Measurements from ENCODE around the gene HOXA6. TPM values are rescaled to one million over a fixed set of nuclear protein-coding genes. Genes with fewer than 3 reads are reported as not detected.

HOXA6 gene
- total and polyA plus RNA-seq, 10 of the 15 experiments (the other 5 are each of a cell fraction or from before 2014, with no cell fraction given) = 0.08 TPM; not detected in 9

DNA sequence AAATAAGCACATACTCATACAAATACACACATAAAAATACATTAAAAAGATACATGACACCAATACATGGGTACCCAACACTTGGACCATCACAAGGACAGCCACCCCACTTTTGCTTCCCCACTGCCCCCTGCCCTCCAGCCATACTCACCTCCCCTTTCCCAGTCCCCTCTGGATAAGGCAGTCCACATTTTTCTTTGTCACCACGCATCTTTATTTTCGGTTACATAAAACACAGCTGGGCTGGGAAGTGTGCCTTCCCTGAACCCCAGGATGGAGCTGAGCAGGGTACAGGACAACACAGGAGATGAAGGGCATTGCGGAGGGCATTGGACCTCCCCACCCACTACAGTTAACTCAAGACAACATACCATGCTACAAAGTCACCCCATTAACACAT lies 6.0 kb upstream of the HOXA6 start (continued):
- TF ChIP-seq CHD2 (IDR thresholded peaks at IDR 0.05; ENCODE audit: borderline replicate concordance, low read depth, low read length) (no peak), BACH1 (IDR thresholded peaks at IDR 0.05; ENCODE audit: borderline replicate concordance) (no peak), NR2C2 (IDR thresholded peaks at IDR 0.05; ENCODE audit: borderline replicate concordance, control insufficient read depth, insufficient read length, low read depth) (no peak), SUZ12 (IDR thresholded peaks at IDR 0.05; ENCODE audit: unreplicated experiment) (no peak), POLR2AphosphoS2 (IDR thresholded peaks at IDR 0.05; ENCODE audit: low read depth, low read length) (no peak), NFYA (IDR thresholded peaks at IDR 0.05; ENCODE audit: borderline replicate concordance, low read depth, low read length) (no peak), TCF3 (IDR thresholded peaks at IDR 0.05; ENCODE audit: borderline replicate concordance, insufficient read depth, low read depth, low read length) (no peak)

DNA sequence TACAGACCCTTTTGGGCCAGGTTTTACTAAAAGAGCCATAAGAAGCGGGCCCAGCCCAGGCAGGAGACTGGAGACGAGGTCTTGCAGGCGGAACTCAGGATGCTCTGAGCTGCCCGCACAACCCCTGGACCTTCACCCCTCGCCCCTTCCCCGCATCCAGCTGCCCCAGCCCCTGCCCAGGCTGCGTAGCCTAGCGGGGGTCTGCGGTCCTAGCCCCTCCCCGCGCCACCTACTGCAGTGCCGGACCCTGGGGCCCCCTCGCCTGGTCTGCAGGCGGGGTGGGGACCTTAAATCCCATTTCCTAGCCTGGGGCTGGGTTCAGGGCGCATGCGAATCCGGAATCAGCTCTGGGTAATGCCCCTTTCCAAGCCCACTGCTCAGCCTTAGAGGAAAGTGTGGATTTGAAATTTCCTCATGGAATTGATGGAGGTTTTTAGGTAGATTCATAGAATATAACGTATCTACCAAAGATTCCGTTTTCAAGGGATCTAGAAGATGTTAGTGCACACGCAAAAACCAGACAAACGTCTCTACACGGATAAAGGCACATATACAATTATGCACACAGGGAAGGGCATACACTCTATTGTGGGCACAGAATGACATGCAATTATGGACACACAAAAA lies 5.4 kb upstream of the HOXA6 start:
- FAIRE-seq = no peak
- 55% methylated on average over 12 of the region's 22 CpGs for WGBS (ENCODE audit: insufficient coverage, insufficient replicate concordance, low lambda C conversion rate, missing lambda C conversion rate)
- DNase-seq (ENCODE audit: low read depth, low spot score) = no peak
- no peaks in the 10 kb centered on the region for H4K20me1 ChIP-seq (ENCODE audit: control insufficient read depth, insufficient read depth)
- H3K27me3 ChIP-seq (replicated peaks in 1 of 2; ENCODE audit: control insufficient read depth in 2 of 2, insufficient read depth in 2 of 2, low read length in 1 of 2) = peaks cover 20 to 57% of the 10 kb centered on the region in 2 experiments
- TF ChIP-seq PAX5 (IDR thresholded peaks at IDR 0.05; ENCODE audit: borderline replicate concordance, low read depth, low read length) (no peak), NFXL1 (IDR thresholded peaks at IDR 0.05; ENCODE audit: borderline replicate concordance) (no peak), SUZ12 (IDR thresholded peaks at IDR 0.05; ENCODE audit: unreplicated experiment) (peak; percentile 40)
- no peaks in the 10 kb centered on the region; the same call in 1 of the 2 replicates for H3K4me1 ChIP-seq (ENCODE audit: control insufficient read depth, insufficient read depth, low read length)
- POLR2A ChIA-PET = no interaction called here
- in situ Hi-C loops (cut with MboI) = loop anchor here (25.0 kb wide), 1 partner anchor 1066 kb away; no protein-coding TSS in a partner anchor
- no peaks in the 10 kb centered on the region for H3K36me3 ChIP-seq (ENCODE audit: control insufficient read depth in 2 of 2, insufficient read depth in 2 of 2, low read length in 1 of 2)
- no peaks in the 10 kb centered on the region; the same call in 2 of the 3 replicates for H3K9me3 ChIP-seq (replicated peaks; ENCODE audit: control insufficient read depth, insufficient read depth, low read length)
- H3K4me2 ChIP-seq (ENCODE audit: control insufficient read depth, insufficient read depth) = no peak overlapping the region
- no peak overlapping the region for H3K4me3 ChIP-seq
- CTCF ChIA-PET = interaction anchor here (0.7 to 5.5 kb wide), 3 partner anchors 9 to 297 kb away, joined by 4 to 38 read pairs (median 30); no protein-coding TSS in a partner anchor
- SMC1A ChIA-PET (ENCODE audit: uncharacterized antibody, unreplicated experiment) = no interaction called here
- H3K79me2 ChIP-seq (ENCODE audit: control insufficient read depth, insufficient read depth, low read length) = no peaks in the 10 kb centered on the region
- BruUV-seq (replicated peaks) = no TSS peak
- intact Hi-C loops (cut with micrococcal nuclease; ENCODE audit: unreplicated experiment) = no loop called here
- RAD21 ChIA-PET (ENCODE audit: unreplicated experiment) = no interaction called here
- no peak overlapping the region for H3K9ac ChIP-seq (ENCODE audit: control insufficient read depth, insufficient read depth, low read length)
- H3K27ac ChIP-seq (ENCODE audit: control insufficient read depth, insufficient read depth) = no peak overlapping the region
- no peak overlapping the region for H2AFZ ChIP-seq (ENCODE audit: control insufficient read depth, low read depth, low read length)
- ATAC-seq = no peak

All from GM12878 (cell line).